ENCODE measurements around the gene EFHC2. TPM values are rescaled to one million over a fixed set of nuclear protein-coding genes. Genes with fewer than 3 reads are reported as not detected.

The EFHC2 gene
- total RNA-seq, 1 donor from 2014 or later: 0.32 TPM

- intact Hi-C loops (cut with micrococcal nuclease): no loop called here
Measured at GRCh38 chrX:44157858-44158257, 185.6 kb downstream of the EFHC2 start.

GRCh38 chrX:44157283-44157682, 186.2 kb downstream of the EFHC2 start:
- intact Hi-C loops (cut with micrococcal nuclease): no loop called here

- intact Hi-C loops (cut with micrococcal nuclease): no loop called here
Measured at GRCh38 chrX:44156726-44157125, 186.7 kb downstream of the EFHC2 start.

GRCh38 chrX:44155126-44155525, 188.3 kb downstream of the EFHC2 start:
- intact Hi-C loops (cut with micrococcal nuclease): no loop called here

- intact Hi-C loops (cut with micrococcal nuclease): no loop called here
Measured at GRCh38 chrX:44152852-44153251, 190.6 kb downstream of the EFHC2 start.

DNA sequence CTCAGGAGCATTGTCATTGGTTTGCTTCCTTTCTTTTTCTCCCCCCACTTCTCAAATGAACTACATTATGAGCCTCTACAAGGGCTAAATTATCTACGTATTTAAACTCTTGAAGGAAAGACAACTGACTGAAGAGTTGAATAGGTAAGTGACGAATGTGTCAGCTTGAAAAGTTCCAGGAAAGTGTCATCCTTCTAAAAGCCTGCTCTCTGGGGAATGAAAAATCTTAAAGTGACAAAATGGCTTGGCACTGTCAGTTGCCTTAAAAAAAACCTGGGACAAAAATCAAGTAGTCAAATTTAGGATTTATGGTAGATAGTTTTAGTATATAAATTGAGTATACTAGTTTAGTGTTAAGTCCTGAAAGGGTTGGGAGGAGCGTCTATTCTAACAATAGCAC, 196.3 kb downstream of the EFHC2 start:
- intact Hi-C loops (cut with micrococcal nuclease): no loop called here

- intact Hi-C loops (cut with micrococcal nuclease): no loop called here
Measured at GRCh38 chrX:44144177-44144945, 199.1 kb downstream of the EFHC2 start.

DNA sequence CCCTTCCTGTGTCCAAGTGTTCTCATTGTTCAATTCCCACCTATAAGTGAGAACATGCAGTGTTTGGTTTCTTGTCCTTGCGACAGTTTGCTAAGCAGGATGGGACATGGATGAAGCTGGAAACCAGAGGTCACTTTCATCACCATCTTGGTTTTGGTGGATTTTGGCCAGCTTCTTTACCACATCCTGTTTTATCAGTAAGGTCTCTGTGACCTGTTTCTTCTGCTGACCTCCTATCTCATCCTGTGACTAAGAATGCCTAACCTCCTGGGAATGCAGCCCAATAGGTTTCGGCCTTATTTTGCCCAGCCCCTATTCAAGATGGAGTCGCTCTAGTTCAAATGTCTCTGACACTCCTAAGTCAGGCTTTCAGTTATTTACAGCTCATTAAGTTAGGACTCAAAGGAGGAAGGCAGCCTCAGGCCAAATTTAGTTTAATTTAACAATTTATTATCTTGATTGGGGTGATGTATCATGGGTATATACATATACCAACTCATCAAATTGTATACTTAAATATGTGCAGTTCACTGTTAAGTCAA, 200.3 kb downstream of the EFHC2 start:
- intact Hi-C loops (cut with micrococcal nuclease): no loop called here

DNA sequence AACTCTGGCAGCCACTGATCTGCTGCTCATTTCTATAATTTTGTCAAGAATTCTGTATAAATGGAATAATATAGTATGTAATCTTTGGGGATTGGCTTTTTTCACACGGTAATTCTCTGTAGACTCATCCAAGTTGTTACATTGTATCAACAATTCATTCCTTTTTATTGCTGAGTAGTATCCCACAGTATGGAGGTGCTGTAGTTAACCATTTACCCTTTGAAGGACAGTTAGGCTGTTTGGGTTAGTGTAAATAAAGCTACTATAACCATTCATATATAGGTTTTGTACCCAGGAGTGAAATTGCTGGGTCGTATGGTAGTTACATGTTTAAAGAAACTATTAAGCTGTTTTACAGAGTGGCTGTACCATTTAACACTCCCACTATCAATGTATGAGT, 213.3 kb downstream of the EFHC2 start:
- intact Hi-C loops (cut with micrococcal nuclease): no loop called here

- intact Hi-C loops (cut with micrococcal nuclease): no loop called here
Measured at GRCh38 chrX:44113337-44113736, 230.1 kb downstream of the EFHC2 start.

DNA sequence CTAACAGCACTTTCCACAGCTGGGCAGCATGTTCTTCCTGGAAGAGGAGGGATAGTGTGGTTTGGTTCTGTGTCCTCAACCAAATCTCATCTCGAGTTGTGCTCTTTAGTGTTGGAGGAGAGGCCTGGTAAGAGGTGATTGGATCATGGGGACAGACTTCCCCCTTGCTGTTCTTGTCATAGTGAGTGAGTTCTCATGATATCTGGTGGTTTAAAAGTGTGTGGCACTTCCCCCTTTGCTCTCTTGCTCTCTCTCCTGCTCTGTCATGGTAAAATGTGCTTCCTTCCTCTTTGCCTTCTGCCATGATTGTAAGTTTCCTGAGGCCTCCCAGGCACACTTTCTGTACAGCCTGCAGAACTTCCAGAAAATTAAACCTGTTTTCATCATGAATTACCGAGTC, 236.6 kb downstream of the EFHC2 start:
- intact Hi-C loops (cut with micrococcal nuclease): no loop called here

- intact Hi-C loops (cut with micrococcal nuclease): no loop called here
Measured at GRCh38 chrX:44105228-44105913, 238.1 kb downstream of the EFHC2 start.

DNA sequence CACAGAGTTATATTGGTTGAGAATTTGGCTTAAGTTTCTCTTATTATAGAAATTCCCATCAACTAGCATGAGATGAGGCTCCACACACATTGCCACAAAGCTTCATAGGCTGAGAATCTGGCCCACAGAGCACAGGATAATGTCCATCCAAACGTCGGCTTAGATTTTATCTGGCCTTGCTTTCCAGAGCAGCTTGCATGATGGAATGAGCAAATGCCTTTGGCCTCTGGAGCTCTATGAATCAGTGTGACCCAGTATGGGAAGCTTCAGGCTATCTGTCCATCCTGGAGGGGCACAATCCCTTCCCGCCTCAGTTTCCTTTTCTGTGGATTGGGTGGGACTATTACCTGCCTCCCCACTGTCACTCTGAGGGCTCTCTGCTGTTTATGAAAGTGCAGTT, 238.8 kb downstream of the EFHC2 start:
- intact Hi-C loops (cut with micrococcal nuclease): no loop called here

DNA sequence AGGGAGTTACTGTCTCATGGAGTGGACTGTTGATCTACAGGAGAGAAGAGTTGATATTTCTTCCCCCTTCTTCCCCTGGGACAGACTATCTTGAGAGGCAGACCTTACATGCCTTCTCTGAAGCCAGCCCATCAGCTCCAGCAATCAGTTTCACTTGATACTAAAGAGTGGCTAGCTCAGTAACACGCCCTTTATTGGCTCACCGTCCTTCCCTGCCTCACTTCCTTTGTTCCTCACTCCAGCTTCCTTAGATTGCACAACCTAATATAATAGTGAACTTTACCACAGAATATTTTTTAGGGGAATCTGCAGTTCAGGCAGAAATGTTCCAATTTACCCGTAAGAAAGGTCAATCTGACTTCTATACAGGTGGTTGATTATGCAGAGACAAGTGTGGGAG, 242.2 kb downstream of the EFHC2 start:
- intact Hi-C loops (cut with micrococcal nuclease): no loop called here

DNA sequence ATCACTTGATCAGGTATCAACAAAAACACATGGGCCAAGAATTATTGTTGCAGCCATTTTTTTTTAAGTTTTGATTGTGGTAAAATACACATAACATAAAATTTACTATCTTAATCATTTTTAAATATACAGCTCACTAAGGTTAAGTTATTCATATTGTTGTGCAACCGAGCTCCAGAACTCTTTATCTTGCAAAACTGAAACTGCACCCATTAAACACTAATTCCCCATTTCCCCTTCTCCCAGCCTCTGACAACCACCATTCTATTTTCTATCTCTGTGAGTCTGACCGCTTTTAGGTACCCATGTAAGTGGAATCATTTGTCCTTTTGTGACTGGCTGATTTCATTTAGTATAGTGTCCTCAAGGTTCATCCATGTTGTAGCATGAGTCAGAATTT, 244.1 kb downstream of the EFHC2 start:
- intact Hi-C loops (cut with micrococcal nuclease): no loop called here

Other genes with a start within 250 kb of the EFHC2 start
- gene FUNDC1, start 199.2 kb upstream of the EFHC2 start, total RNA-seq: 9.9 and 10.7 TPM in 2 replicates

All from T-helper 2 cell treated with Interferon-gamma antibody and Interleukin-4, amounts not matched to agents 100 ng/mL and 5 ng/mL, for 36 hours (primary cell).